ENCODE data around the gene FBXW8.

The FBXW8 gene

DNA sequence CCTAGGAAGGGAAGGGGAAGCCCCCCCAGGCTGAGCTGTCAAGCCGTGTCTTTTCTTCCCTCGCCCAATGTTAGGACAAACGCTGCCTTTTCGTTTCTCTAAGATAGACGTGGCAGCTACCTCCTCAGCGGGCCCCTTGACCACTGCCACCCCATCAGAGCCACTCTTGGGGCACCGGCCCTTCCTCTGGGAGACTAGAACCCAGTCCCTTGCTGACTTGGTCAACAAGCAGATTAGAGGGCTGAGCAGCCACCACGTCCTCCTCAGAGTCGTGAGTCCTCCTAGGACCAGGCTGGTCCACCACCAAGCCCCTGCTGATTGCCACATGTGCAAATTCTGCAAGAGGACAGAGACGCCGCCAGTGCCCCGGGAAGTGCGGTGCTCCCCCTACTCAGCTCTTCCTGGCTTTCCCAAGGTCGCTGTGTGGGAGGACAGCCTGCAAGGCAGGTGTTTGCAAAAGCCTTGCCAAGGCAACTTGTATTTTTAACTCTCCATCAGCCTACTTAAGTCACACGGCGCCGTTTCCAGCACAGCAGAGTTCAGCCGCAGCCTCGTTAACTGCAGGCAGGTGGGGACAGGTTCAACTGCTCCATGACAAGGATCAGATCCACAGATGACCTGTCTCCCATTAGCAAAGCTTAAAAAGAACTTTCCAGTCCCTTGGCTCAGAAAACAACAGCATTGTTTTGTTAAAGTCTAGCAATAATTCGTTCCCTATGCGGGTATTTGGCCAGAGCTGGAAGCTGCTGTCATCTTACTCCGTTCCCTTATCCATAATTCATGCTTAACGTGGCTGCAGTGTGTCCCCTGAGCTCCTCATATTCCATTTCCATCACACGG, 122.9 kb downstream of the FBXW8 start:
- Mint-ChIP-seq H3K36me3 (no peaks in the 10 kb centered on the region), H3K4me3 (no peak overlapping the region), H3K27ac (peak overlapping the region; percentile 54), H3K27me3 (no peaks in the 10 kb centered on the region), H3K9me3 (ENCODE audit: low read depth) (no peaks in the 10 kb centered on the region), H3K4me1 (ENCODE audit: low read depth) (peaks cover 2% of the 10 kb centered on the region)

DNA sequence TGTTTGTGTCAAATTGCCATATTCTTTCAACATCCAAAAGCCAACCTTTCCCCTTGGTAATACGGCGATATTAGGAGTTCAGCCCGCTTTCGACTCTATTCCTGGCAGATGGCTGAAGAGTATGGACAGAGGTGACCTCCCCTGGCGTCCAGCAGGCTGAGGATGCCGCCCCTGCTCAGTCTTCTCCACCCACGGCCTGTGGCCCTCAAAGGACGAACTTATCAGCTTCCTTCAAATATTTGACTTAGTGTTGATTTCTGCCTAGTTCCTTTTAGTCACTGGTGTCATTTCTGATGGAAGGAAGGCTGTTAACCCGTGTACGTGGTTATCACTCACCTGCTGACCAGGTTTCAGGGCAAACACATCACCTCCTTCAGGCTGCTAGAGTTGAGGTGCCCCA, 123.5 kb downstream of the FBXW8 start:
- no peaks in the 10 kb centered on the region for H3K9me3 Mint-ChIP-seq (ENCODE audit: low read depth)
- no peaks in the 10 kb centered on the region for H3K36me3 Mint-ChIP-seq
- no peaks in the 10 kb centered on the region for H3K27me3 Mint-ChIP-seq
- no peak overlapping the region for H3K27ac Mint-ChIP-seq
- no peak overlapping the region for H3K4me3 Mint-ChIP-seq
- H3K4me1 Mint-ChIP-seq (ENCODE audit: low read depth) = peaks cover 2% of the 10 kb centered on the region

DNA sequence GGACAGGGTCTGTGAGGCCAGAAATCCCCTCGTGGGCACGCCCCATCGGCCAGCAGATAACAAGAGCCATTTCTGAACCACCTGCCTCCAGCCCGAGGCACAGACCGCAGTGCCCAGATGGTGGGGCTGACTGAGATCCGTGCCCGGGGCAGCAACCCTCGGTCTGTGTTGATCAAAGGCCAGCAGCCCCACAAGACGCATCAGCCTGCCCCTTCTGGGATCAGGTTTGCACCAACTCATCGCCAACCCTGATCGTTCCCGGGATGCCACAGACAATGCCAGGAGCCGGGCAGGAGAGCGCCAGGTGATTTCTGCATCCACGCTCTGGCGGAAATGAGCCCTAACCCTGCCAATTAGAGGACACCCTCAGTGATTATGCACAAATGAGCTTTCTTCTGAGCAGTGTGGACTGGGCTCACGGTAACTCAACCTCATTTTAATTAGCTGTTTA, 124.0 kb downstream of the FBXW8 start:
- Mint-ChIP-seq H3K4me3 (no peak overlapping the region), H3K9me3 (ENCODE audit: low read depth) (no peaks in the 10 kb centered on the region), H3K4me1 (ENCODE audit: low read depth) (peaks cover 2% of the 10 kb centered on the region), H3K27me3 (no peaks in the 10 kb centered on the region), H3K36me3 (no peaks in the 10 kb centered on the region), H3K27ac (no peak overlapping the region)

DNA sequence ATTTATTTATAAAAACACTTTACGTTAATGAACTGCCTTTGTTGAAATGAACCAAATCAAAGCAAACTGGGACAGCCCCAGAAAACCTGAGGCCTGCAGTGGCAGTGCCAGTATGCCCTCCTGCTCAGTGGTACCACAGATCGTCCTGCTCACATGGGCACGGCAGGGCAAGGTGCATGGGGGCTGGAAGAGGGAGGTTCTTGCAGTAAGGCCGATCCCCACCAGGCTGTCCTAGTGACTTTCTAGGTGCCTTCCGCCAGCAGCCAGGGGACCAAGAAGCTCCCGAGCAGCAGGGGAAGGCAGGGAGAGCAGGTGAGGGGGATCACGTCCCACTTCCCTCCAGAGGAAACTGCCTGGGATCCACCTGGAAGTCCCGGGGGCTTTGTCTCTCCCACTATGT, 124.5 kb downstream of the FBXW8 start:
- H3K4me1 Mint-ChIP-seq (ENCODE audit: low read depth) = peaks cover 2% of the 10 kb centered on the region
- H3K9me3 Mint-ChIP-seq (ENCODE audit: low read depth) = no peaks in the 10 kb centered on the region
- no peak overlapping the region for H3K27ac Mint-ChIP-seq
- no peaks in the 10 kb centered on the region for H3K36me3 Mint-ChIP-seq
- no peak overlapping the region for H3K4me3 Mint-ChIP-seq
- H3K27me3 Mint-ChIP-seq = no peaks in the 10 kb centered on the region

DNA sequence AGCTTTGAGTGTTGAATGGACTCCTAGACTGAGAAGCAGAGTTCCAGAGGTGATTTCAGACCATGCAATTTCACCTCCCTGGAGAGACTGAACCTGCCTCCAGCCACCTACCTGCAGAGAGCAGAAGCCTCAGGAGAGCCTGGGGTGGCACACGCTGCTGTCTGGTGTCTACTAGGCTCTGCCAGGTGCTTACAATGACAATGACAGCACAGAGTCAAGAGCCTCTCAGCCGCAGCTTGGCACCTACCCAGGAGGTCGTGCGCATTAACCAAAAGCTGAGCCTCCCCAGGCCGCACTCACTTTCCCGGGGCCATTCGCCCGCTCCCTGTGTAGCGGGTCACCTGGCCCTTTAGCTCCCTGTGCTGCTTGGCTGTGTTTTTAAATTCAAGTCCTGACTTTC, 125.3 kb downstream of the FBXW8 start:
- Mint-ChIP-seq H3K4me1 (ENCODE audit: low read depth) (peaks cover 2% of the 10 kb centered on the region), H3K4me3 (no peak overlapping the region), H3K9me3 (ENCODE audit: low read depth) (no peaks in the 10 kb centered on the region), H3K27me3 (no peaks in the 10 kb centered on the region), H3K36me3 (no peaks in the 10 kb centered on the region), H3K27ac (no peak overlapping the region)

DNA sequence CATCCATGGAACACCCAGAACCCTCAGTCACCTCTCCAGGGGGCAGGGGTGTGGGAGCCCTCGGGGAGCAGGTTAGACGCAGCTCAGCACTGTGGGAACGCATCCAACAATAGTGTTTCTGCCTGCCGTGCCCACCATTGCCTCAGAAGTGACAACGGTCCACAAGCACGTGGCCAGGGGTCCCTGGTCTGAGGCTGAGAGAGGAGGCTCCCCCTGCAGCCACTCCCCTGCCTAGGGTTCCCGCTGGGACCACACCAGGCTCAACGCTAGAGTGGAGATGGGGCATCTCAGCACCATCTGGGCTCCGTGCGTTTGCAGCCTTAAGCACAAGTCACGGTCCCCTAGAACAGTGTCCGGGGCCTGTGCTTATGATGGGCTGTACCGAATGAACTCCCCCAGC, 125.8 kb downstream of the FBXW8 start:
- Mint-ChIP-seq H3K27ac (no peak overlapping the region), H3K4me1 (ENCODE audit: low read depth) (peaks cover 2% of the 10 kb centered on the region), H3K4me3 (no peak overlapping the region), H3K36me3 (no peaks in the 10 kb centered on the region), H3K27me3 (no peaks in the 10 kb centered on the region), H3K9me3 (ENCODE audit: low read depth) (no peaks in the 10 kb centered on the region)

DNA sequence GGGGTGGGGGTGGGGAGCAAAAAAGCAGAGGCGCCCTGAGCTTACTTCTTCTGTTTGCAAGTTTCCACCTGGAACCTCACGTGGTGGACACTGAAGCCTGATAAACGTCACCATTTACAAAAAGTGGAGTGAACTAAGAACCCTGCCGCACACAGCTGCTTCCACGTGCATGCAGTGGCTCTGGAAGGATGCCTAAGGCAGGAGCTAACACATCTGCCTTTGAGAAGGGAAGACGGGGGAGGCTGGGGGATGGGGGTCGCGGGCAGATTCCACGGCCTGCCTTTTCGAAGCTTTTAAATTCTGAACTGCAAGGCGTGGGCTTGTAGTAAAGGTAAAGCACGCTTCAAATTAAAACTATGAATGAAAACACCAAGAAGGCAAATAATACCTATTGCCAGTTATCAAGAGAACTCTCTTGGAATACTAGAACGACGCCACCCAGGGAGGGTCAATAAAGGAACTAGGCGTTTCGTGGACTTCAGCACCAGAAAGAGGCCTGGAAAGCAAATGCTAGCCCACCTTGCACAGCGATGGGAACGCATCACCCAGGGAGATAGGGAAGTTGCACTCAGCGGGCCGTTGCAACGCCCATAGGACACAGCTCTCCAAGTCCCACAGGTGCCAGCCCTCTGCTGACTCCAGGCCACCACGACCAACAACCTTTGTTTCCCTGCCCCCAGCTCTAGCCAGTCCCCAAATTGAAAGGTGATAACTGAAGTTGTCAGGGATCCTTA, 126.7 kb downstream of the FBXW8 start:
- Mint-ChIP-seq H3K9me3 (ENCODE audit: low read depth) (no peaks in the 10 kb centered on the region), H3K27ac (no peak overlapping the region), H3K4me3 (no peak overlapping the region), H3K4me1 (ENCODE audit: low read depth) (peaks cover 2% of the 10 kb centered on the region), H3K36me3 (no peaks in the 10 kb centered on the region), H3K27me3 (no peaks in the 10 kb centered on the region)

DNA sequence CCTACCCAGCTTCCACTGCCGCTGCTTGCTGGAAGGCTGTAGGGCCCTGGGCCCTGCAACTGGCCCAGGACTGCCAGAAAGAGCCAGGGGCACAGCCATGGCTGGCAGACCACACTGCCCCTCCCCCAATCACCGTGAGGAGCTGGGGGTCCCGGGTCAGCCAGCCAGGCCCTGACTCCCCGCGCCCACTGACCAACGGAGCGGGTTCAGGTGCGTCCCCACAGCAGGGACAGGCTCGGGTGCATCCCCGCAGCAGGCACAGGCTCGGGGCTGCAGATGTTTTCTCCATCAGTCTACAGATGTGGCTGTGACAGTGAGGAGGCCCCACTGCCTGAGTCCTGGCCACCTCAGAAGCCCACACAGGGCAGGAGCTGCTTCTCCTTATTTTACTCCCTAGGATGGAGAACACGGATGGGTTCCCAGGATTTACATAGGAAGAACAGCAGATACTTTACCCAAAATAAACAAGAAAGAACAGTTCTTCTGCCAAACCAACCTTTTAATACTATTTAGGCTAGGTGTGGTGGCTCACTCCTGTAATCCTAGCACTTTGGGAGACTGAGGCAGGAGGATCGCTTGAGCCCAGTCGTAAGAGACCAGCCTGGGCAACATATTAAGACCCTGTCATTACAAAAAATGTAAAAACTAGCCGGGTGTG, 127.4 kb downstream of the FBXW8 start:
- H3K36me3 Mint-ChIP-seq = no peaks in the 10 kb centered on the region
- H3K4me3 Mint-ChIP-seq = no peak overlapping the region
- H3K27ac Mint-ChIP-seq = no peak overlapping the region
- no peaks in the 10 kb centered on the region for H3K9me3 Mint-ChIP-seq (ENCODE audit: low read depth)
- H3K27me3 Mint-ChIP-seq = no peaks in the 10 kb centered on the region
- peaks cover 2% of the 10 kb centered on the region for H3K4me1 Mint-ChIP-seq (ENCODE audit: low read depth)

DNA sequence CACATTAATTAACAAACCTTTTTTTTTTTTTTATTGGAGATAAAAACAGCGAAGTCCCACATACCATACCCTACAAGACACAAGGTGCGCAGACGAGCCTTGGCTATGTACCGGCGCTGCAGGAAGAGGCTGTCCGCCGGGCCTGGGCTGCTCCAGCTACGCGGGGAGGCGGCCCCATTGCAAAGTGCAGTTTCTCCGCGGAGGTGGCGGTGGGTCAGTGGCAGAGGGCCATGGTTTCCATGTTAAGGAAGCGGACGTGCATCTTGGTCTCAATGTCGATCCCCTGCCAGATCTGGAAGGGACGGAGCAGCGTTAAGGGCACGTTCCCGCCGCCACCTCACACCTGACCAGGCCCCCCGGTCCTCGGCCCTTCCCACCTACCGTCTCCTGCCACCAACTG, 128.2 kb downstream of the FBXW8 start:
- Mint-ChIP-seq H3K4me1 (ENCODE audit: low read depth) (no peaks in the 10 kb centered on the region), H3K36me3 (no peaks in the 10 kb centered on the region), H3K9me3 (ENCODE audit: low read depth) (no peaks in the 10 kb centered on the region), H3K27ac (no peak overlapping the region), H3K27me3 (no peaks in the 10 kb centered on the region), H3K4me3 (no peak overlapping the region)

DNA sequence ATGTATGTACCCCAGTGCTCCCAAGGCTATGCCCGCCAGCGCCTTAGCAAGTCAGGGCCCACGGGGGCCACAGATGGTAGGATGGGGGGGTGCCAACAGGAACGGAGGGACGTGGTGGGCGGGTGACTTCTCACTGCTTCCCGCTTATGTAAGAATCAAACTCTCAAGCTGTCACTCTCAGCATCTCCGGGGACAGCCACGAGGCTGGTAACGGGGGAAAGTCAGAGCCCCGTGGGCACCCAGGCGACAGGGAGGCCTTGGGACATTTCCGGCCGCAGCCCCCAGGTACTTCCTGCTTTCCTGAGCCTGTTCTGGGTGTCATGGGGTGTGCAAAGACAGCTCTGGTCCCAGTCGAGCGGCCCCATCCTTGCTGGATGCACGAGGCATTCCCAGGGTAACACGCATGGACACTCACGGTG, 129.2 kb downstream of the FBXW8 start:
- Mint-ChIP-seq H3K9me3 (ENCODE audit: low read depth) (no peaks in the 10 kb centered on the region), H3K36me3 (no peaks in the 10 kb centered on the region), H3K27ac (no peak overlapping the region), H3K4me3 (no peak overlapping the region), H3K4me1 (ENCODE audit: low read depth) (no peaks in the 10 kb centered on the region), H3K27me3 (no peaks in the 10 kb centered on the region)

DNA sequence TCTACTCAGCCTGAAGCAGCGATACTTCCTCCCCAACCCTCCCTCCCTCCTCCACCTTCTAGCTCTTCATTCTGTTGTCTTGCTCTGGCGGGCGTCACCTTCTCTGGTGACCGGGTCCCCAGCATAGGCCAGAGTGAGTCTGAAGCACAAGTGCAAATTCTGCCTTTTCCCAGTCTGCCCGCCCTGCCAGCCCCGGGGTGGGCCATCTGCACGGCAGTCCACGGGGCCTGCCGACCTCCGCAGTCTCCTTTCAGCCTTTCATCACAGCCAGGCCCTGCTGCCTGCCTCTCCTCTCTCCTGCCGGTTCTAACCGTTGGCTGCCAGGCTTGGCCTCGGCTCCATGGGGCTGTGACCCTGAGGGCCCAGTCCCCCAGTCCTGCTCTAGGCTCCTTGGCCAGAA, 129.7 kb downstream of the FBXW8 start:
- H3K36me3 Mint-ChIP-seq = no peaks in the 10 kb centered on the region
- H3K27ac Mint-ChIP-seq = no peak overlapping the region
- no peaks in the 10 kb centered on the region for H3K27me3 Mint-ChIP-seq
- no peak overlapping the region for H3K4me3 Mint-ChIP-seq
- H3K4me1 Mint-ChIP-seq (ENCODE audit: low read depth) = no peaks in the 10 kb centered on the region
- no peaks in the 10 kb centered on the region for H3K9me3 Mint-ChIP-seq (ENCODE audit: low read depth)

DNA sequence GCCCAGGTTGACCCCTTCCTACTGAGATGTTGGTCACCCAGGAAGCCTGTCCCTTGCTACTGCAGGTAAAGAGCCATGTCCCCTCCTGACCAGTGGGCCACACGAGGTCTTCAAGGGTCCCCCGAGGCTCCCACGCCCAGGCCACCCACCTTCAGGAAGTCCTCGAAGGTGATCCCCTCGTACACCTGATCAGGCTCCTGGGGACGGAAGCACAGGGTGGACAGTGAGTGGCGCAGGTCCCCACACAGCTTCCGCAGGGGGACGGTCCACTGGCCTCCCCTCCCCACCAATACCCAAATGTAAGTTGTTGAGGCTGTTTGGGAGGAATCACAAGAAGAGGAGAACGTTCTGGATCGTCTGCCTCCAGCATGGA, 131.0 kb downstream of the FBXW8 start:
- no peaks in the 10 kb centered on the region for H3K36me3 Mint-ChIP-seq
- no peaks in the 10 kb centered on the region for H3K27me3 Mint-ChIP-seq
- H3K4me1 Mint-ChIP-seq (ENCODE audit: low read depth) = no peaks in the 10 kb centered on the region
- no peak overlapping the region for H3K27ac Mint-ChIP-seq
- no peaks in the 10 kb centered on the region for H3K9me3 Mint-ChIP-seq (ENCODE audit: low read depth)
- H3K4me3 Mint-ChIP-seq = no peak overlapping the region

DNA sequence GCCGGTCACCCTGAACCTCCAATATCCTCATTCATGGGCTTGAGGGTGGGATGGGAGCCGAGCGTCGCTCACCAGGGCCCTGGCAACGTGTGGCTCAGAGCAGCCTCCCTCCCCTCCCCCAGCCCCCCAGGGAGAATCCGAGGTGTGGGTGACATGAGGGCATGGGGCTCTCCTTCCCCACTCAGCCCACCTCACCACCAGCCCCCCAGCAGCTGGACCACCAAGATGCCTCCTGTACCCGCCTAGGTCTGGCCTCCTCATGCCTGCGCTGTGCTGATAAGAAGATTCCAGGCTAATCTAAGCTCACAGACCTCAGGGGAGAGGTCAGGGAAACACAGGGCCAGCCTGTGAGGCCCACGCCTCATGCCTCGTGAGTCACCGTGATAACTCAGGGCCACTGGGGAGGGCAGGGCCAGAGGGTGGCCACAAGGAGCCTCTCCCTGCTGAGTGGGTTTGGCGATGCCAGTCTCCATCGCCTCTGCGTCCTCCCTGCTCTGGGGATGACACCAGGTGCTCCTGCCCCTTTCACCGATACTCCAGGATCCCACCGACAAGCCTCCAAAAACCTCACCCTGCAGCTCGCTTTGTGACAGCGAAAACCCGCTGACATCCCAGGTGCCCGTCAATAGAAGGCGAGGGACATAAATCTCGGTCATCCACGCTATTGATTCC, 131.6 kb downstream of the FBXW8 start:
- Mint-ChIP-seq H3K27me3 (no peaks in the 10 kb centered on the region), H3K27ac (no peak overlapping the region), H3K4me3 (no peak overlapping the region), H3K4me1 (ENCODE audit: low read depth) (no peaks in the 10 kb centered on the region), H3K36me3 (no peaks in the 10 kb centered on the region), H3K9me3 (ENCODE audit: low read depth) (no peaks in the 10 kb centered on the region)

DNA sequence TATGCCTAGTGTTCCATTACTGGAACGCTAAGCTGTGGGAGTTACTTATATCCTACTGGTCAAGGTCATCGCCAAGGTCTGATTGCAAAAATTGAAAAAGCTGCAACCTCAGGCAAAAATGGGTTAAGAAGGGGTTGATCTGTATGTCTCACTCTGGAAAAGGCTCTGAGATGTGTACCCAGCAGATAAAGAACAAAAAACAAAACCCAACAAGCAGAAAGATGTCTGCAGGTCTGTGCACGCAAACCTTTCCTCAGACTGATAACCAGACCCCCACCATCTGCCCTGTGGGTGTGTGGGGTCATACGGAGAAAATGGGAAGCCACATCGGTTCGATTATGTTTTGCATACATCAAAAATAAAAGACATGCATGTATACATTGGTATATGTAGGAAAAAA, 132.1 kb downstream of the FBXW8 start:
- H3K27ac Mint-ChIP-seq = no peak overlapping the region
- H3K4me1 Mint-ChIP-seq (ENCODE audit: low read depth) = no peaks in the 10 kb centered on the region
- H3K36me3 Mint-ChIP-seq = no peaks in the 10 kb centered on the region
- H3K27me3 Mint-ChIP-seq = no peaks in the 10 kb centered on the region
- H3K9me3 Mint-ChIP-seq (ENCODE audit: low read depth) = no peaks in the 10 kb centered on the region
- H3K4me3 Mint-ChIP-seq = no peak overlapping the region

DNA sequence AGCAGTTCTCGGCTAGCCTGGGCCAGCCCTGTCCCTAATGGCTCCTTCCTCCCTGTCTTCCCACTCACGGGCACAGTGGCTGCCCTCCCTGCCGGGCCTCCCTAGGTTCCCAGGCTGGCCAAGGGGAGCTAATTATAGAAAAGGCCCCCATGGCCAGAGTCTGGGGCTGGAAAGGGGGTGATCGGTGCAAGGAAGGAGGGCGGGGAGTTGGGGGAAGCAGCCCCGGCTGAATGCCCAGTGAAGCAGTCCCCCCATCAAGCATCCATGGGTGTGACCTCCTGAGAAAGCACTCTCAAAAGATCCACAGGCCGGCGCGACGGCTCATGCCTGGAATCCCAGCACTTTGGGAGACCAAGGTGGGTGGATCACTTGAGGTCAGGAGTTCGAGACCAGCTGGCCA, 133.6 kb downstream of the FBXW8 start:
- no peaks in the 10 kb centered on the region for H3K27me3 Mint-ChIP-seq
- H3K36me3 Mint-ChIP-seq = no peaks in the 10 kb centered on the region
- no peak overlapping the region for H3K27ac Mint-ChIP-seq
- H3K9me3 Mint-ChIP-seq (ENCODE audit: low read depth) = no peaks in the 10 kb centered on the region
- H3K4me1 Mint-ChIP-seq (ENCODE audit: low read depth) = no peaks in the 10 kb centered on the region
- no peak overlapping the region for H3K4me3 Mint-ChIP-seq
